Bronchial smooth muscle cell (primary cell): ENCODE results near the gene MIA3. TPM values are rescaled to one million over a fixed set of nuclear protein-coding genes. Genes with fewer than 3 reads are reported as not detected.

Experiments used
- total RNA-seq: library from RNA; depleted of rRNA; stranded (reverse); fragments of >200 nt; gene quantifications from 2 replicates; pipeline ENCODE4 v1.2.1, GENCODE V29; 2014

MIA3 gene
- 42.1 and 42.2 TPM in 2 replicates for total RNA-seq

GRCh38 chr1:222618001-222618879 lies at the start of gene MIA3:
Gene MIA3, plus strand, starts transcription at chr1:222618097. Its CDS starts 14 bp downstream, at chr1:222618111.

GRCh38 chr1:222589462-222590302 lies 28.2 kb upstream of the MIA3 start, which contains the start of gene TAF1A:
Gene TAF1A, minus strand, starts transcription at chr1:222589933.

GRCh38 chr1:222712253-222713090 lies 94.6 kb downstream of the MIA3 start, which contains the start of the genes AIDA and BROX:
Gene AIDA, minus strand, starts transcription at chr1:222712491. Its CDS starts 174 bp downstream, at chr1:222712317.
Gene BROX, plus strand, starts transcription at chr1:222712564. Its CDS starts 3,136 bp downstream, at chr1:222715700.

Other genes starting within 250 kb of the MIA3 start
- gene HHIPL2, start 70.0 kb upstream of the MIA3 start, total RNA-seq = 0.95 and 2.1 TPM in 2 replicates
- 6.3 and 7.1 TPM in 2 replicates for gene TAF1A, start 28.2 kb upstream of the MIA3 start, total RNA-seq
- gene AIDA, start 94.4 kb downstream of the MIA3 start, total RNA-seq = 38.6 and 47.6 TPM in 2 replicates
- 15.9 and 29.9 TPM in 2 replicates for gene BROX, start 94.5 kb downstream of the MIA3 start, total RNA-seq
- not detected in 2 replicates for gene FAM177B, start 119.1 kb downstream of the MIA3 start, total RNA-seq
- gene DISP1, start 196.9 kb downstream of the MIA3 start, total RNA-seq = 4.7 and 6.2 TPM in 2 replicates